Prostate gland (tissue), 2 donors: Measurements from ENCODE around the gene C2orf80.

ENCODE experiments used
- CTCF ChIP-seq, 4 experiments: fragments of 200-600 bp in 2 of 4; fragments of 450-650 bp in 2 of 4; sonication (generic) in 2 of 4; IDR thresholded peaks; 1 replicate in 3 of 4; 2 replicates in 1 of 4; pipeline ENCODE4 v1.5.1; 2016 to 2019; ENCODE audit warnings: antibody characterized with exemption in 4 of 4, mild to moderate bottlenecking in 2 of 4, moderate library complexity in 2 of 4
- POLR2A ChIP-seq: fragments of 450-650 bp; IDR thresholded peaks from one replicate; pipeline ENCODE4 v1.6.1; 2016; ENCODE audit warnings: antibody characterized with exemption, mild to moderate bottlenecking
- POLR2AphosphoS5 ChIP-seq: sonication (generic); formaldehyde crosslinking; IDR thresholded peaks from one replicate; pipeline ENCODE4 v1.6.1; 2017; ENCODE audit warnings: antibody characterized with exemption

GRCh38 chr2:208210688-208211451, 21.0 kb upstream of the C2orf80 start:
- TF ChIP-seq CTCF (IDR thresholded peaks at IDR 0.05) (no peak), POLR2A (no peak), POLR2AphosphoS5 (no peak)
